HG03442 (cell line): ENCODE measurements around the gene GDF2.

ENCODE experiments used
- ATAC-seq: cut with Tn5 transposase; IDR thresholded peaks from one replicate; pipeline ENCODE4 v1.9.1; 2021; ENCODE audit warnings: mild to moderate bottlenecking, moderate library complexity; ENCODE audit not compliant: unreplicated experiment

The GDF2 gene

DNA sequence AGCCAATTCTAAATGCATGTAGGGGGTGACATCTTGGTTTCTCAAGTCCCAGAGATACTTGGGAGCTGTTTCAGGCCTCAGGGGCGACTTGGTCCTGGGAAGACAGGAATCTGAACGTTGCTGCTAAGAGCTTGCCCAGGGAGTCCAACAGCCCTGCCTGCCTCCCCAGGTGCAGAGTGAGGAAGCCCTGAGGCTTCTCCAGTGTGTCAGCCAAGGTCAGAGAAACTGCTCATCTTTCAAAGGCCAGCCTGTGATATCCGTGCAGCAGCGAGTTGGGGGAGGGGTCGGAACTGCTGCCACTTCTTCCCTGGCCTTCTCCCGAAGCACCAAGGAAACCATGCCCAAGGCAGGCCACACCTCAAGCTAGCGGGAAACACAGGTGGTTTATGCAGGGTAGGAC lies 9.7 kb downstream of the GDF2 start:
- ATAC-seq, result no peak

DNA sequence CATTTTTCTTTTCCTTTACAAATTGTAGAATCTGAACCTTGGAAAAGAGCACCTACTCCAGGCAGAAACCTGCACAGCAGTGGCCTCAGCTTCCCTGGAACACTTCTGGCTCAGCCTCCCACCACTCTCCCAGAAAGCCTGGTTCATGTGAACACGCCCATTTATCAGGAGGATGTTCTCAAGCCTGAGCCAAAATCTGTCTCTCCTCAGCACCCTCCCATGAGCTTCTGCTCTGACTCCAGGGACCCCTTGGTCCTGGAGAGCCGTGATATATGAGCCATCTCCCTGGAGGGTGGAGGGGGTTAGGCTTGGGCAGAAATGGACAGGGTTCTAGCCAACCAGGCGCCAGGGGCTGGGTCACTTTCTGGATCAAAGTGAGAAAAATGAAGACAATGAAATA lies 10.1 kb downstream of the GDF2 start:
- ATAC-seq, result no peak

DNA sequence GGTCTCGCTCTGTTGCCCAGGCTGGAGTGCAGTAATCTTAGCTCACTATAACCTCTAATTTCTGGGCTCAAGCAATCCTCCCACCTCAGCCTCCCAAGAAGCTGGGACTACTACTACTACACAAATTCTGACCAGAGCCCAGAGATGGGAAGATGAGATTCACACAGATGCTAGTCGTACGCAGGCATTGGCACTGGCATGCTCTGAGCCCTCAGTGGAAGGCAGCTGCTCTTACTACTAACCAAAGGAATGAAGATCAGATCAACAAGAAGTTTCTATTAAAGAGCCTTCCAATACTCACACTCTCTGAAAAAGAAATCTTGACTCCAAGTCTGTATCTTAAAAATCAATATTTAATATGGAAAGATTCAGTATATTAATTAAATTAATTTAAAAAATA lies 10.7 kb downstream of the GDF2 start:
- ATAC-seq, result no peak

DNA sequence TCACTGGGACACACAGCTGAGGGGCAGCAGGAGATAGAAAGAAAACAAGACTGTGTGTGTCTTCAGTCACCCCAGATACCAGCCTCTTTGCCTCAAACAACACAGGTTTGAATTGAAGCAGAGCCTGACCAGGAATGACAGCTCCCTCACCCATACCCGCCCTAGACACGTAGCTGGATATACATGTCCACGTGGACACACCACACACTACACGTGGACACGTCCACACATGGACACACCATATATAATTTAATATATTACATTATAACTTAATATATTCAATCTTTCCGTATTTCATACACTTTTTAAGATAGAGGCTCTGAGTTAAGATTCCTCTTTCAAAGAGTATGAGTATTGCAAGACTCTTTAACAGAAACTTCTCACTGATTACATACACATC lies 11.3 kb downstream of the GDF2 start:
- no peak for ATAC-seq

DNA sequence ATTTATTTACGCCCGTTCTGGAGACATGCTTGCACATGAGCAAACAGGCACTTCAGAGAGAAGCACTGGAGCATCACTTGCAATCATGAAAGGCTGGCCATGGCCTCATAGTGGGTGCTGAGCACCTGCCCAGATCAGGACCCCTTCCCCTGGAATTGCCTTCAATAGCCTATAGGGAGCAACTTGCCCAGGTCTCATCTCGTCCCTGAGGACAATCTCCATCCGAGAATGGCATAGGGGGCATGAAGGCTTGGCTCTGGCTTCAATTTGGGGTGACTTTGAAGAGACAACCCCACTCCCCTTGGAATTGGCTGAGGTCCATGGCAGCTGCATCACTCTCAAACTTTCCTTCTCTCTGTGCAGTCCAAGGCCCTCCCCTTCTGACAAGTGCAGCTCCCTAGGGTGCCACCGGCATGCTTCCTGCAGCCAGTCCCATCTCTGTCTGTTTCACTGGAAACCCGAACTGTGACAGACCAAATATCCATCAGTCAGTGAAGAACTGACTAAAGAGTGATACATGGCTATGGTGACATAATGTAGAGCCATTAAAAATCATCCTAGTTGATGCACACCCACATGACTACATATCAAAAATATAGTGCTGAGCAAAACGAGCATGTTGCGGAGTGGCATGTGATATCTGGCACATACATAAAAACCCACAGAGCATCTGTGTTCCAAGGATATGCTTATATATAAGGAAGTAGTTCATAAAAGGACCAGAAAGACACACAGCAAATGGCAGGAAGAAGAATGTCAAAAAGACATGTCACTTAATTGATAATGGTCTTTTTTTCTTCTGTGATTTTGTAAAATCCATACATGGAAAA lies 12.4 kb downstream of the GDF2 start:
- no peak for ATAC-seq

DNA sequence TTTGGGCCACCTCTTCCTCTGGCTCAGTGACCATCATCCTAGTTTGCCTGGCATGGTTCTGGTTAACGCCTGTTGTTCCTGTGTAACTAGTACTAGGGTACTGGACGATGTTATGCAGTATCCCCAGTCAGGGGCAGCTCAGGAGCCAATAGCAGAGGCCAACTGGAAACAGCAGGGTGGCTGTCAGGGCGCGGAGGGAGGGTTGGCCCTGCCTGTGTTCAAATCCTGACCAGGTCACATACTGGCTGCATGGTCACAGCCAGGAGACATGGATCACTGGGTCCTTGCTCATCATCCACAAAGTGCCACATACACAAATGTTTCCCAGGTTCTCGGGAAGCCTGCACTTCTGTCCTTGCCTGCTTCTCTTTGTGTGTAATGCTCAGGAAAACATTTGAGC lies 13.7 kb downstream of the GDF2 start:
- no peak for ATAC-seq

DNA sequence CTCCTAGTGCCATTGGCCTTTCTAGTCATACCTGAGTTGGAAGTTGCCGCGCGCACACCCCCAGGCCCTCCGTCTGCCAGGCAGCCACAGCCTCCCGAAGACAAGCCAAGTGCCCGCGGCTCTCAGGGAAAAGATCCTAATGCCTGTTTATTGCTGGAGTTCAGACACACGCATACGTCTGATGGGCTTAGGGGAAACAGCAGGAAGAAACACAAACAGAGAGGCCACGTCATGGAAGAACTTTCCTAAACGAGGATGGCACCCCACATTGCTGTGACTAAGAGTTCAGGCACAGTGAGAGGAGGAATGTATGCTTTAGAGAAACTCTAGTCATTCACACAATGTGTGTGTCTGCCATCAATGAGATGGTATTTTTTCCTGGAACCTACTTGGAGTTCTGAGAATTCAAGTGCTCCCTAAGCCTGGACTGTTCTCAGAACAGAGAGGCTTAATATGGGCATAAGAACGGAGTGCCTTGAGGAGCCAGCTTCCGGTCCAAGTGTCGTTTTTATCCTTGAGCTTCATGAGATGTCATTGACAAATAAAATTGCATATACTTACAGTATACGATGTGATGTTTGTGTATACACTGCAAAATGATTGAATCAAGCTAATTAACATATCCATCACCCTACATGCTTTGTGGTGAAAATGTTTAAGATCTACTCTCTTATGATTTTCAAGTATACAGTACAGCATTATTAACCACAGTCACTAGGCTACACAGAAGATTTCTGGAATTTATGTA lies 14.3 kb downstream of the GDF2 start:
- no peak for ATAC-seq

DNA sequence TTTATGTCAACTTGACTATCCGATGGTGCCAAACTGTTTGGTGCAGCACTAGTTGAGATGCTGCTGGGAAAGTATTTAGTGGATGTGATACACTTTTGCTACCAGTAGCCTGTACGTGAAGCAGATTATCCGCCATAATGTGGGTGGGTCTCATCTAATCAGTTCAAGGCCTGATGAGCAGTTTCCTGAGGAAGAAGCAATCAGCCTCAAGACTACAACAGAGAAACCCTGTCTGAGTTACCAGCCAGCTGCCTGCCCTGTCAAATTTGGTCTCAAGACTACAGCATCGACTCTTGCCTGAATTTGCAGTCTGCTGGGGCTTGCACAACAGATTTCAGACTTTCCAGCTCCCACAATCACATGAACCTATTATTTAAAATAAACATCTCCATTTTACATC lies 15.1 kb downstream of the GDF2 start:
- ATAC-seq, result no peak

DNA sequence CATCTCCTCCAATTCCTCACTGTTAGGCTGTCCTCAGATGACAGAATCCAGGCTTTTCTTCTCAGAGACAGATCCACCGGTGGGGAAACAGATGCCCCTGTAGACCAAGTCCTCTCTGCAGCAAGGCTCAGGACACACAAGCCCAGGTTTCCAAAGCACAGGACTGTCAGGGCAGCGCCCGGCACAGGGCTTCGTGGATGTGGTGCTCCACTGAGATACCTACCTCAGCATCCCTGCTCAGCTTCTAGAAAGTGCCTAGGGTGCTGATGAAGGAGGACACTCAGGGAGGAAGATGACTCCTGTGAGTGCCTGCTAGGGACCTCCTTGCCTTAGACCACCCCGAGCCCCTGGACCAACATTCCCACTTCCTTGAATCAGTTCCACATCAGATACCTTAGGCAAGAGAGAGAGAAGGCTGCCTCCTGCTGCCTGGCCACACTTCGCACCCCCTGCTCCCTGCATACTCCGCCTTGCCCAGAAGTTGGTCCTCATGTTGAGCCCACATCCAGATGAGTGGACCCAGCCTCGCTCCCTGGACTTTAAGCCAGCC lies 17.0 kb downstream of the GDF2 start:
- no peak for ATAC-seq

DNA sequence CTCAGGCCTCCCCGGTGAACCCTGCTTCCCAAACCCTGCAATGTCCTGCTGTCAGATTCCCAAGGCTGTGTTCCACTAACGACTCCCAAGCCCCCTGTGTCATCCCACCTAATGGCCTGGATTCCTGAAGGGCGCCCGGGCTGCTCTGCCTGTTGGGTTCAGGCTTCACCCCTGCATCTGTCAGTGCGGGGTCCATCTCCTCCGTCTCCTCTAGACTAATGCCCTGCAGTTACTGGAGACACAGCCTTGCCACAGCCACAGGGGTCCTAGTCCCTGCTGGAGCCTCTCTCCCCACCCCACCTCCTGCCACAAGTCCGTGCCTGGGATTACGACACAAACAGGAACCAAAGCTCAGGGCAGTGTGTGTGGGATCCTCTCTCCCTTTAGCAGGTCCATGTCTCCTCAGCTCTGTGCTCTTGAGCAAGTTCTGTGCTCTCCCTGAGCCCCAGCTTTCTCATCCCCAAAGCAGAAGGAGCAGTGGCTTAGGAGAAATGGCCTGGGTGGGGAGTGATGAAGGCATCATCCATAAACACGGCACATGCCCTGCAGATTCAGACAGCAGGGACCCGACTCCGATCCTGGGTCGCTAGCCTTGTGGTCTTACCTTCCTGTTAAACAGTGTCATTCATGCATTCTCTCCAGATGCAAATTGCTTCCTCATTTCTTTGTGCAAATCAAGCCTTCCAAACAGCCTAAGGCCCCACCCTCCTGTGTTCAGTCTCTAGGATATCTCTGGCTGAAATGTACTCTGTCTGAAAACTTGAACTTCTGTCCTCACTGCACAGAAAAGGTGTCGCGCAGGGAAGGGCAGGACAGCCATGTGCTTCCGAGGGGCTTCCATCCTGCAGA lies 17.7 kb downstream of the GDF2 start:
- no peak for ATAC-seq

DNA sequence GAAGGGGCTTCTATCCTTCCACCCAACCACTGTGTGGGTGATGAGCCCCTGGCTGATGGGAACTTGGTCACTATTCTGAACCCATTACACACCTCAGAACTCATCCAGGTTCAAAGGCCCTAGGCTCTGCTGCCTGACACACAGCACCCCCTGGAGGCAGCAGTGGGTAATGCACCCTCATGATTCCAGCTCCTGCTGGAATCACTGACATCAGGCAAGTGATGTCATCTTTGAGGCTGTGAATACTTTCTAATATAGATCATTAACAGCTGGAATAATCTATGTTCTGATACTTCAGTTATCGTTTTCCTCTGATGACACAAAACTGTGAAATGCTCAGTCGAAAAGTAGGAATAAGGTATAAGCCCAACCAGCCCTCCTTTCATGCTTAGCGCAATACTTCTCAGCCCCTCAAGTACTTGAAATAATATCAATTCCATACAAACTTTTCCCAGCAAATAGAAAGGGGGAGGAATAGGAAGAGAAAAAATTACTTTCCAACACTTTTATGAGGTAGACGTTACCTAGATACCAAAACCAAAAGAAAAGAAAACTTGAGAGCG lies 18.4 kb downstream of the GDF2 start:
- ATAC-seq, result no peak

DNA sequence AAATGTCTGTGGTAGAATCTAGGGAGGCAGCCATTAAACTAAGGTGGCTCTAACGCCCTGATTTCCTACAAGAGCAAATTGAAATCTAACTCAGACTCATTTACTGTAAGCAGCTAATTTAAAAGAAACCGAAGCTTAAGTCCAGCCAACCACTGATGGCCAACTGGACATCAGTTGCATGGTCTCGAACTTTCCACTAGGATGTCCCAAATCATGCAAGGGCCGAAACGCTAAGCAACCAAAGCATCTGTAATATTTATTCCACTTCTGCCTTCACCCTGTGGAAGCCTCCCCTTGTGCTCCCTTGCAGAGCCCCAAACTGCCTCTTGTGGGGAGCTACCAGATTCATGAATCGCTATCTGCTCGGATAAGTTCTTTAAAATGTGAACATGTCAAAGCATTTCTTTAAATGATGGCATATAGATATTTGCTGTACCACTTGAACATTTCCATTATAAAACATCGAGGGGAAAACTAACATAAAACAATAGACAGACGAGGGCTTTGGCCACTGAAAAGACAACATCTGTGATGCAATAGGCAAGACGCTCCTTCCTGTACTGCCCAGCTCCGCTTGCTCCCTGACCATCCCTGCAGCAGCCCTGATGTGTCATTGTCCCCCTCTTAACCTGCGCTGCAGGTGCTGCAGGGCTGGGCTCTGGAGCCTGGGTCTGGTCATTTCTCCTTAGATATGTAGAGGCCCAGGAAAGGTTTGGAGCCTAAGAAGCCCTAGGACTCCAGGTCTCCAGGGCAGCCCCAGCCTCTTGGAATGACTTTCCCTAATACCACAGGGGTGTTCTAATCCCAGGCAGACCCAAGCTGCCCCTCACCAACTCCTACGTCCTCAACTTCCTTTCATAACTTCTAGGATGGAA lies 23.0 kb downstream of the GDF2 start:
- ATAC-seq, result no peak

DNA sequence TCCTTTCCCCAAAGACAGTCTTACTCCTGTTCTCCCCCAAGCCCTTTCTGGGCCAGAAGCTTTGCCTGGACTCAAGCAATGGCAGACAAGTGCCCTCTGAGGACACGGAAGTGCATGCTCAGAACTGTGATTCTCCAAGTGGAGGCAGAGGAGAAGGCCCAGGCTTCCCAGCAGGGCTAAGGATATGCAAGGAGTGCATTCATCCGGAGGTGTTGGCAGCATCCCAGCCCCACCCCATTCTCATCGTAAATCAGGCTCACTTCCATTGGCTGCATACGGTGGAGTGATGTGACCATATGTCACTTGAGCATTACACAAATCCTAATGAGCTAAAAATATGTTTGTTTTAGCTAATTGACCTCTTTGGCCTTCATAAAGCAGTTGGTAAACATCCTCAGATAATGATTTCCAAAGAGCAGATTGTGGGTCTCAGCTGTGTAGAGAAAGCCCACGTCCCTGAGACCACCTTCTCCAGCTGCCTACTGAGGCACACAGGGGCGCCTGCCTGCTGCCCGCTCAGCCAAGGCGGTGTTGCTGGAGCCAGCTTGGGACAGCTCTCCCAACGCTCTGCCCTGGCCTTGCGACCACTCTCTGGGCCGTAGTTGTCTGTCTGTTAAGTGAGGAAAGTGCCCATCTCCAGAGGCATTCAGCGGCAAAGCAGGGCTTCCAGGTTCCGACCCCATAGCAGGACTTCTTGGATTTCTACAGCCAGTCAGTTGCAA lies 24.5 kb downstream of the GDF2 start:
- ATAC-seq, result no peak

DNA sequence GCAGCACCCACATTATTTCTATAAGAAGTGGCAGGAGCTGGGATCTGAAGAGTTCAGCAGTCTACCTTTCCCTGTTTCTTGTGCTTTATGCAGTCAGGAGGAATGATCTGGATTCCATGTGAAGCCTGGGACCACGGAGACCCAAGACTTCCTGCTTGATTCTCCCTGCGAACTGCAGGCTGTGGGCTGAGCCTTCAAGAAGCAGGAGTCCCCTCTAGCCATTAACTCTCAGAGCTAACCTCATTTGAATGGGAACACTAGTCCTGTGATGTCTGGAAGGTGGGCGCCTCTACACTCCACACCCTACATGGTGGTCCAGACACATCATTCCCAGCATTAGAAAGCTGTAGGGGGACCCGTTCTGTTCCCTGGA lies 25.0 kb downstream of the GDF2 start:
- ATAC-seq, result no peak

DNA sequence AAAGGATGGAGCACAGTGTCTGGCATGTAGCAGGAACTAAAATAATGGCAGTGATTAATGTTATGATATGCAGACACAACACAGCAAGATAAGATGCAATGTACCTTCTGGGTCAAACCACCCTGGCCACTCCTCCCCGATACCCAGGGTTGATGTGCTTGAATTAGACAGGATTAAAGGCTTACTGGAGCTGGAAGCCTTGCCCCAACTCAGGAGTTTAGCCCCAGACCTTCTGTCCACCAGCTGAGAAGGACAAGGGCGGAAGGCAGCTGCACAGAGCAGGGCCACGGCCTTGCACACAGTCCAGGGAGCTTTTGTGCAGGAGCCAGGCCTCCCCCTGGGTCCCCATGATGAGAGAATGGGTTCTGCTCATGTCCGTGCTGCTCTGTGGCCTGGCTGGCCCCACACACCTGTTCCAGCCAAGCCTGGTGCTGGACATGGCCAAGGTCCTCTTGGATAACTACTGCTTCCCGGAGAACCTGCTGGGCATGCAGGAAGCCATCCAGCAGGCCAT lies 25.9 kb downstream of the GDF2 start, which contains the start of gene RBP3:
RBP3 (plus strand) TSS at position 226 of the 514 bp plus-strand sequence; CDS start at position 348, 122 bp downstream.
- ATAC-seq, result no peak

DNA sequence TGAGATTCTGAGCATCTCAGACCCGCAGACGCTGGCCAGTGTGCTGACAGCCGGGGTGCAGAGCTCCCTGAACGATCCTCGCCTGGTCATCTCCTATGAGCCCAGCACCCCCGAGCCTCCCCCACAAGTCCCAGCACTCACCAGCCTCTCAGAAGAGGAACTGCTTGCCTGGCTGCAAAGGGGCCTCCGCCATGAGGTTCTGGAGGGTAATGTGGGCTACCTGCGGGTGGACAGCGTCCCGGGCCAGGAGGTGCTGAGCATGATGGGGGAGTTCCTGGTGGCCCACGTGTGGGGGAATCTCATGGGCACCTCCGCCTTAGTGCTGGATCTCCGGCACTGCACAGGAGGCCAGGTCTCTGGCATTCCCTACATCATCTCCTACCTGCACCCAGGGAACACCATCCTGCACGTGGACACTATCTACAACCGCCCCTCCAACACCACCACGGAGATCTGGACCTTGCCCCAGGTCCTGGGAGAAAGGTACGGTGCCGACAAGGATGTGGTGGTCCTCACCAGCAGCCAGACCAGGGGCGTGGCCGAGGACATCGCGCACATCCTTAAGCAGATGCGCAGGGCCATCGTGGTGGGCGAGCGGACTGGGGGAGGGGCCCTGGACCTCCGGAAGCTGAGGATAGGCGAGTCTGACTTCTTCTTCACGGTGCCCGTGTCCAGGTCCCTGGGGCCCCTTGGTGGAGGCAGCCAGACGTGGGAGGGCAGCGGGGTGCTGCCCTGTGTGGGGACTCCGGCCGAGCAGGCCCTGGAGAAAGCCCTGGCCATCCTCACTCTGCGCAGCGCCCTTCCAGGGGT lies 26.6 kb downstream of the GDF2 start:
- no peak for ATAC-seq

DNA sequence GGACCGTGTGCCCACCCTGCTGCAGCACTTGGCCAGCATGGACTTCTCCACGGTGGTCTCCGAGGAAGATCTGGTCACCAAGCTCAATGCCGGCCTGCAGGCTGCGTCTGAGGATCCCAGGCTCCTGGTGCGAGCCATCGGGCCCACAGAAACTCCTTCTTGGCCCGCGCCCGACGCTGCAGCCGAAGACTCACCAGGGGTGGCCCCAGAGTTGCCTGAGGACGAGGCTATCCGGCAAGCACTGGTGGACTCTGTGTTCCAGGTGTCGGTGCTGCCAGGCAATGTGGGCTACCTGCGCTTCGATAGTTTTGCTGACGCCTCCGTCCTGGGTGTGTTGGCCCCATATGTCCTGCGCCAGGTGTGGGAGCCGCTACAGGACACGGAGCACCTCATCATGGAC lies 27.3 kb downstream of the GDF2 start:
- no peak for ATAC-seq

DNA sequence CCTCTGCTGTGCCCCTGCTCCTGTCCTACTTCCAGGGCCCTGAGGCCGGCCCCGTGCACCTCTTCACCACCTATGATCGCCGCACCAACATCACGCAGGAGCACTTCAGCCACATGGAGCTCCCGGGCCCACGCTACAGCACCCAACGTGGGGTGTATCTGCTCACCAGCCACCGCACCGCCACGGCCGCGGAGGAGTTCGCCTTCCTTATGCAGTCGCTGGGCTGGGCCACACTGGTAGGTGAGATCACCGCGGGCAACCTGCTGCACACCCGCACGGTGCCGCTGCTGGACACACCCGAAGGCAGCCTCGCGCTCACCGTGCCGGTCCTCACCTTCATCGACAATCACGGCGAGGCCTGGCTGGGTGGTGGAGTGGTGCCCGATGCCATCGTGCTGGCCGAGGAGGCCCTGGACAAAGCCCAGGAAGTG lies 27.7 kb downstream of the GDF2 start:
- no peak for ATAC-seq
